Neural cell (in vitro differentiated cells): ENCODE results near the gene DERA. TPM values are rescaled to one million over a fixed set of nuclear protein-coding genes. Genes with fewer than 3 reads are reported as not detected.

Source experiments
- H2AFZ ChIP-seq: fragments of 200-600, 300-800 bp; sonication (generic), shearing (Covaris generic); 2 replicates; pipeline ENCODE4 v1.6.0; 2014; ENCODE audit warnings: low read depth, mild to moderate bottlenecking, antibody characterized with exemption, low read length, moderate library complexity
- H3F3A ChIP-seq: fragments of 200-600 bp; shearing (Covaris generic); 2 replicates; pipeline ENCODE4 v1.6.1; 2016; ENCODE audit warnings: mild to moderate bottlenecking, moderate library complexity, mixed read lengths, antibody characterized with exemption, low read length; ENCODE audit not compliant: insufficient read depth, poor library complexity, severe bottlenecking
- H3K27ac ChIP-seq: fragments of 200-600, 300-800 bp; sonication (generic), shearing (Covaris generic); 2 replicates; pipeline ENCODE4 v1.5.1; 2014; ENCODE audit warnings: mild to moderate bottlenecking, low read length, moderate library complexity
- H3K27me3 ChIP-seq: fragments of 300-800, 200-600 bp; sonication (generic), shearing (Covaris generic); 2 replicates; pipeline ENCODE4 v1.6.0; 2014; ENCODE audit warnings: mild to moderate bottlenecking, low read depth, low read length, moderate library complexity; ENCODE audit not compliant: insufficient read depth
- H3K36me3 ChIP-seq: fragments of 300-800, 200-600 bp; sonication (generic), shearing (Covaris generic); 2 replicates; pipeline ENCODE4 v1.5.1; 2014; ENCODE audit warnings: mild to moderate bottlenecking, antibody characterized with exemption, low read length, moderate library complexity; ENCODE audit not compliant: insufficient read depth
- H3K4me2 ChIP-seq: fragments of 300-800, 200-600 bp; sonication (generic), shearing (Covaris generic); 2 replicates; pipeline ENCODE4 v1.6.0; 2014; ENCODE audit warnings: mild to moderate bottlenecking, low read length
- H3K4me3 ChIP-seq: fragments of 300-800, 200-600 bp; sonication (generic), shearing (Covaris generic); 2 replicates; pipeline ENCODE4 v1.5.1; 2014; ENCODE audit warnings: mild to moderate bottlenecking, low read length, moderate library complexity
- H3K79me2 ChIP-seq: fragments of 200-600 bp; shearing (Covaris generic); replicated peaks from 2 replicates; pipeline ENCODE4 v1.6.0; 2014; ENCODE audit warnings: mild to moderate bottlenecking, low read length, moderate library complexity; ENCODE audit not compliant: insufficient read depth
- H3K9ac ChIP-seq: fragments of 300-800, 200-600 bp; sonication (generic), shearing (Covaris generic); 2 replicates; pipeline ENCODE4 v1.6.1; 2016; ENCODE audit warnings: mild to moderate bottlenecking, low read length, mixed read lengths
- H3K9me2 ChIP-seq: fragments of 200-600 bp; shearing (Covaris generic); 2 replicates; pipeline ENCODE4 v1.6.1; 2016; ENCODE audit warnings: mild to moderate bottlenecking, low read length, mixed read lengths; ENCODE audit not compliant: insufficient read depth
- H3K9me3 ChIP-seq: fragments of 200-600, 300-800 bp; sonication (generic), shearing (Covaris generic); 2 replicates; pipeline ENCODE4 v1.6.1; 2016; ENCODE audit warnings: mild to moderate bottlenecking, mixed run types, low read length, moderate library complexity, mixed read lengths
- H4K20me1 ChIP-seq: fragments of 200-600 bp; shearing (Covaris generic); 2 replicates; pipeline ENCODE4 v1.6.1; 2016; ENCODE audit warnings: mild to moderate bottlenecking, mixed run types; ENCODE audit not compliant: insufficient read depth
- EP300 ChIP-seq: fragments of 450-650 bp; conservative IDR thresholded peaks from 2 replicates; pipeline ENCODE4 v1.6.1; 2014; ENCODE audit warnings: antibody characterized with exemption, mild to moderate bottlenecking, moderate library complexity; ENCODE audit not compliant: poor library complexity, severe bottlenecking
- EZH2 ChIP-seq: fragments of 200-600, 300-800 bp; shearing (Covaris generic), sonication (generic); IDR thresholded peaks from 2 replicates; pipeline ENCODE4 v1.6.1; 2014; ENCODE audit warnings: antibody characterized with exemption, low read length, borderline replicate concordance, mild to moderate bottlenecking; ENCODE audit not compliant: insufficient read depth, poor library complexity, severe bottlenecking
- MXI1 ChIP-seq: fragments of 450-650 bp; conservative IDR thresholded peaks from 2 replicates; pipeline ENCODE4 v1.6.1; 2014; ENCODE audit warnings: antibody characterized with exemption, mild to moderate bottlenecking; ENCODE audit not compliant: poor library complexity, severe bottlenecking
- POLR2AphosphoS5 ChIP-seq: IDR thresholded peaks from 2 replicates; pipeline ENCODE4 v1.6.1; 2012
- RAD21 ChIP-seq: fragments of 450-650 bp; conservative IDR thresholded peaks from 2 replicates; pipeline ENCODE4 v1.6.1; 2014; ENCODE audit warnings: antibody characterized with exemption, mild to moderate bottlenecking, moderate library complexity
- SMC3 ChIP-seq: fragments of 450-650 bp; conservative IDR thresholded peaks from 2 replicates; pipeline ENCODE4 v1.6.1; 2014; ENCODE audit warnings: antibody characterized with exemption, mild to moderate bottlenecking, moderate library complexity; ENCODE audit not compliant: poor library complexity
- TAF1 ChIP-seq: IDR thresholded peaks from 2 replicates; pipeline ENCODE4 v1.6.1; 2012; ENCODE audit warnings: low read depth
- polyA plus RNA-seq: library from polyadenylated mRNA; depleted of rRNA; stranded (reverse); fragments of >200 nt; gene quantifications from 2 replicates; pipeline ENCODE4 v1.2.3, GENCODE V29; 2014
- TF ChIP-seq, protein P1 (sequence below): fragments of 450-650 bp; IDR thresholded peaks from 2 replicates; pipeline ENCODE4 v1.5.1; 2014; ENCODE audit warnings: antibody characterized with exemption, mild to moderate bottlenecking, moderate library complexity; ENCODE audit not compliant: poor library complexity, severe bottlenecking
- TF ChIP-seq, protein P2 (sequence below): IDR thresholded peaks from 2 replicates; pipeline ENCODE4 v1.6.1; 2012; ENCODE audit warnings: borderline replicate concordance

Gene DERA
- polyA plus RNA-seq, 1 donor from 2014 or later: 7.7 TPM

DNA sequence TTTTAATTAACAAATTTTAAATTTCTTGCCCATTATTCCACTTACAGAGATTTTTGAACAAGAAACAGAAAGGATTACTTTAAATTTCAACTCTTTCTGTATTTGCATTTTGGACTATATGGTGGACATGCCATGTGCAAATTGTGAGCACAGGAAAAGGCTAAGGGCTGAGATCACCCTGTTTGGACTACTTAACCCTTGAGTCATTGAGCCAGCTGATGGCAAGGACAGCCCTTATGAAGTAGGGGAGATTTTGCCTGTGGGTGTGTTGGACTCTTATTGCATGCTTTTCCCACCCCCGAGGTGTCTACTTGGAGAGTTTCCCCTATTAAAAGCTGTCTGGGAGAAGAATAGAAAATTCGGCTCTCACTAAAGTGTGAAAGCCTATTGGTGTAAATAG lies 17.2 kb downstream of the DERA start:
- no peak overlapping the region for H3K4me2 ChIP-seq
- no peaks in the 10 kb centered on the region for H3K9me3 ChIP-seq
- no peaks in the 10 kb centered on the region for H3F3A ChIP-seq
- H3K27me3 ChIP-seq: no peaks in the 10 kb centered on the region
- H3K9me2 ChIP-seq: no peaks in the 10 kb centered on the region
- H3K79me2 ChIP-seq: no peaks in the 10 kb centered on the region
- H3K27ac ChIP-seq: no peak overlapping the region
- TF ChIP-seq MXI1: no peak
- TF ChIP-seq, protein P1, sequence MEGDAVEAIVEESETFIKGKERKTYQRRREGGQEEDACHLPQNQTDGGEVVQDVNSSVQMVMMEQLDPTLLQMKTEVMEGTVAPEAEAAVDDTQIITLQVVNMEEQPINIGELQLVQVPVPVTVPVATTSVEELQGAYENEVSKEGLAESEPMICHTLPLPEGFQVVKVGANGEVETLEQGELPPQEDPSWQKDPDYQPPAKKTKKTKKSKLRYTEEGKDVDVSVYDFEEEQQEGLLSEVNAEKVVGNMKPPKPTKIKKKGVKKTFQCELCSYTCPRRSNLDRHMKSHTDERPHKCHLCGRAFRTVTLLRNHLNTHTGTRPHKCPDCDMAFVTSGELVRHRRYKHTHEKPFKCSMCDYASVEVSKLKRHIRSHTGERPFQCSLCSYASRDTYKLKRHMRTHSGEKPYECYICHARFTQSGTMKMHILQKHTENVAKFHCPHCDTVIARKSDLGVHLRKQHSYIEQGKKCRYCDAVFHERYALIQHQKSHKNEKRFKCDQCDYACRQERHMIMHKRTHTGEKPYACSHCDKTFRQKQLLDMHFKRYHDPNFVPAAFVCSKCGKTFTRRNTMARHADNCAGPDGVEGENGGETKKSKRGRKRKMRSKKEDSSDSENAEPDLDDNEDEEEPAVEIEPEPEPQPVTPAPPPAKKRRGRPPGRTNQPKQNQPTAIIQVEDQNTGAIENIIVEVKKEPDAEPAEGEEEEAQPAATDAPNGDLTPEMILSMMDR: no peak
- TF ChIP-seq EZH2: no peak
- TF ChIP-seq TAF1: no peak
- no peak for TF ChIP-seq EP300
- TF ChIP-seq, protein P2, sequence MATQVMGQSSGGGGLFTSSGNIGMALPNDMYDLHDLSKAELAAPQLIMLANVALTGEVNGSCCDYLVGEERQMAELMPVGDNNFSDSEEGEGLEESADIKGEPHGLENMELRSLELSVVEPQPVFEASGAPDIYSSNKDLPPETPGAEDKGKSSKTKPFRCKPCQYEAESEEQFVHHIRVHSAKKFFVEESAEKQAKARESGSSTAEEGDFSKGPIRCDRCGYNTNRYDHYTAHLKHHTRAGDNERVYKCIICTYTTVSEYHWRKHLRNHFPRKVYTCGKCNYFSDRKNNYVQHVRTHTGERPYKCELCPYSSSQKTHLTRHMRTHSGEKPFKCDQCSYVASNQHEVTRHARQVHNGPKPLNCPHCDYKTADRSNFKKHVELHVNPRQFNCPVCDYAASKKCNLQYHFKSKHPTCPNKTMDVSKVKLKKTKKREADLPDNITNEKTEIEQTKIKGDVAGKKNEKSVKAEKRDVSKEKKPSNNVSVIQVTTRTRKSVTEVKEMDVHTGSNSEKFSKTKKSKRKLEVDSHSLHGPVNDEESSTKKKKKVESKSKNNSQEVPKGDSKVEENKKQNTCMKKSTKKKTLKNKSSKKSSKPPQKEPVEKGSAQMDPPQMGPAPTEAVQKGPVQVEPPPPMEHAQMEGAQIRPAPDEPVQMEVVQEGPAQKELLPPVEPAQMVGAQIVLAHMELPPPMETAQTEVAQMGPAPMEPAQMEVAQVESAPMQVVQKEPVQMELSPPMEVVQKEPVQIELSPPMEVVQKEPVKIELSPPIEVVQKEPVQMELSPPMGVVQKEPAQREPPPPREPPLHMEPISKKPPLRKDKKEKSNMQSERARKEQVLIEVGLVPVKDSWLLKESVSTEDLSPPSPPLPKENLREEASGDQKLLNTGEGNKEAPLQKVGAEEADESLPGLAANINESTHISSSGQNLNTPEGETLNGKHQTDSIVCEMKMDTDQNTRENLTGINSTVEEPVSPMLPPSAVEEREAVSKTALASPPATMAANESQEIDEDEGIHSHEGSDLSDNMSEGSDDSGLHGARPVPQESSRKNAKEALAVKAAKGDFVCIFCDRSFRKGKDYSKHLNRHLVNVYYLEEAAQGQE: no peak
- no peak for TF ChIP-seq POLR2AphosphoS5
- TF ChIP-seq SMC3: no peak
- no peak for TF ChIP-seq RAD21
- H4K20me1 ChIP-seq: no peaks in the 10 kb centered on the region
- no peak overlapping the region for H3K9ac ChIP-seq
- H3K4me3 ChIP-seq: no peak overlapping the region
- no peak overlapping the region for H2AFZ ChIP-seq
- no peaks in the 10 kb centered on the region for H3K36me3 ChIP-seq

DNA sequence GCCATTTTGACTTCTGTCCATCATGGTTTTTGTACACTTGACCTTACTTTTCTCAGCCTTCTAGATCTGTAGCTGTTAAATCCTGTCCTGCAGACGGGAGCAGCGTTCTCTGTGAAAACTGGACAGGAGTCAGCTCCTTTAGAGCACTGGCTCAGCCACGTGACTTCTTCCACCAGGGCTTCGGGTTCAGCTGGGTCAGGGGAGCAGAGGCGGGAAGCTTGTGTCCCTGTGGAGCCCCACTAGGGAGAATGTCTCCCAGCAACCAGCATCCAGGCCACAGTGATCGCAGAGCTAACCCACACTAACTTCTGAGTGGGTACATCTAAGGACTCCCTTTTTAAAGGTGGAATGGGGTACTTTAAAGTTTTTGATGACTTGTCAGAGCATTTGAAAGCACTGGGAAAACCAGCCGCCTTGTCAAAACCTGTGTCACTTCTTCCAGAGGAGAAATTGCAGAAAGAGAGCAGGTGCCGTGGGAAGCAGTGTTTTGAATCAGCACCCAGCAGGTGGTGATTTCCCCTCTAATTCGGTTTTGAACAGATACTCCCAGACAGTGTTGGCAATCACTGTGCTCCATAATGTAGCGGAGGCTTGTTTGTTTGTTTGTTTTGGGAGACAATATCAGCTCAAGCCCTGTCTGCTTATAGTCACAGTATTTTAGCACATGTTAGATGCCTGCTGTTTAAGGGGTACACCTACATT lies 17.9 kb downstream of the DERA start:
- Histone ChIP-seq H3K27ac (no peak overlapping the region), H3K4me3 (no peak overlapping the region), H3K79me2 (no peaks in the 10 kb centered on the region), H3K9ac (no peak overlapping the region), H3K9me2 (no peaks in the 10 kb centered on the region), H3K4me2 (no peak overlapping the region), H3K36me3 (no peaks in the 10 kb centered on the region), H3K9me3 (no peaks in the 10 kb centered on the region), H3K27me3 (no peaks in the 10 kb centered on the region), H3F3A (no peaks in the 10 kb centered on the region), H4K20me1 (no peaks in the 10 kb centered on the region), H2AFZ (no peak overlapping the region)
- TF ChIP-seq SMC3: no peak
- TF ChIP-seq, protein P2: no peak
- no peak for TF ChIP-seq POLR2AphosphoS5
- TF ChIP-seq EZH2: no peak
- TF ChIP-seq RAD21: no peak
- TF ChIP-seq, protein P1: no peak
- TF ChIP-seq MXI1: no peak
- TF ChIP-seq TAF1: no peak
- no peak for TF ChIP-seq EP300
